ENCODE data around the gene TTC38.

TTC38 gene

GRCh38 chr22:46246178-46246577 is 21.6 kb upstream of the TTC38 start:
- TF ChIP-seq CTCF (IDR thresholded peaks at IDR 0.05; ENCODE audit: extremely low read depth, missing control alignments), result no peak
- no peak for DNase-seq (ENCODE audit: low spot score)

GRCh38 chr22:46247443-46247975 is 20.3 kb upstream of the TTC38 start:
- TF ChIP-seq CTCF (IDR thresholded peaks at IDR 0.05; ENCODE audit: extremely low read depth, missing control alignments), result no peak
- DNase-seq (ENCODE audit: low spot score), result no peak

- no peak for TF ChIP-seq CTCF (IDR thresholded peaks at IDR 0.05; ENCODE audit: extremely low read depth, missing control alignments)
- DNase-seq (ENCODE audit: low spot score), result peak; percentile 98
Observed at GRCh38 chr22:46250035-46250782, 17.6 kb upstream of the TTC38 start, which contains the start of gene CDPF1. Gene CDPF1 (minus strand): TSS chr22:46250293. CDS start chr22:46248284, 2,009 bp downstream.

GRCh38 chr22:46250783-46251125 is 17.1 kb upstream of the TTC38 start:
- peak; percentile 42 for DNase-seq (ENCODE audit: low spot score)
- TF ChIP-seq CTCF (IDR thresholded peaks at IDR 0.05; ENCODE audit: extremely low read depth, missing control alignments), result no peak

- DNase-seq (ENCODE audit: low spot score), result no peak
- TF ChIP-seq CTCF (IDR thresholded peaks at IDR 0.05; ENCODE audit: extremely low read depth, missing control alignments), result no peak
Observed at GRCh38 chr22:46251266-46251665, 16.5 kb upstream of the TTC38 start.

GRCh38 chr22:46251816-46252380 is 15.9 kb upstream of the TTC38 start:
- DNase-seq (ENCODE audit: low spot score), result no peak
- no peak for TF ChIP-seq CTCF (IDR thresholded peaks at IDR 0.05; ENCODE audit: extremely low read depth, missing control alignments)

GRCh38 chr22:46256358-46256958 is 11.3 kb upstream of the TTC38 start:
- DNase-seq (ENCODE audit: low spot score), result no peak
- no peak for TF ChIP-seq CTCF (IDR thresholded peaks at IDR 0.05; ENCODE audit: extremely low read depth, missing control alignments)
